ENCODE data around the gene MRM3. TPM values are rescaled to one million over a fixed set of nuclear protein-coding genes. Genes with fewer than 3 reads are reported as not detected.
"Not testable (repeated sequence)": the region's sequence is repeated elsewhere in the genome, so short reads cannot be mapped to it uniquely, and the experiment has no call there.

Gene MRM3
- total RNA-seq, 2 experiments from 2014 or later: 20.6 to 31.4 TPM

GRCh38 chr17:828761-829160 is 46.6 kb downstream of the MRM3 start:
- DNase-seq: no peak
- Mint-ChIP-seq H3K9me3 (ENCODE audit: low read depth) (no peaks in the 10 kb centered on the region), H3K36me3 (ENCODE audit: low read depth) (no peaks in the 10 kb centered on the region), H3K27ac (no peak overlapping the region), H3K27me3 (peaks cover 3% of the 10 kb centered on the region), H3K4me3 (no peak overlapping the region), H3K4me1 (no peaks in the 10 kb centered on the region)
- ChIA-PET CTCF (no interaction called here), POLR2A (no interaction called here)
- no peak for ATAC-seq
- intact Hi-C loops (cut with DNase I, micrococcal nuclease): no loop called here

GRCh38 chr17:829614-830013 is 47.5 kb downstream of the MRM3 start:
- POLR2A ChIA-PET: not testable (repeated sequence)
- CTCF ChIA-PET: interaction anchor here (1.1 kb wide), 1 partner anchor 72 kb away, joined by 3 read pairs; no protein-coding TSS in a partner anchor

GRCh38 chr17:830381-830780 is 48.2 kb downstream of the MRM3 start:
- H3K27ac Mint-ChIP-seq: no peak overlapping the region
- ChIA-PET CTCF (interaction anchor here (1.1 kb wide), 1 partner anchor 72 kb away, joined by 3 read pairs; no protein-coding TSS in a partner anchor), POLR2A (no interaction called here)
- H3K27me3 Mint-ChIP-seq: peaks cover 3% of the 10 kb centered on the region
- H3K36me3 Mint-ChIP-seq (ENCODE audit: low read depth): no peaks in the 10 kb centered on the region
- no peaks in the 10 kb centered on the region for H3K9me3 Mint-ChIP-seq (ENCODE audit: low read depth)
- no peaks in the 10 kb centered on the region for H3K4me1 Mint-ChIP-seq
- DNase-seq: no peak
- ATAC-seq: no peak
- H3K4me3 Mint-ChIP-seq: no peak overlapping the region
- intact Hi-C loops (cut with DNase I, micrococcal nuclease): no loop called here

More at GRCh38 chr17:829614-830013, 47.5 kb downstream of the MRM3 start:
- ATAC-seq; H3K4me3 Mint-ChIP-seq; DNase-seq; intact Hi-C loops (cut with DNase I, micrococcal nuclease); H3K36me3 Mint-ChIP-seq (ENCODE audit: low read depth); H3K27ac Mint-ChIP-seq; H3K4me1 Mint-ChIP-seq; H3K9me3 Mint-ChIP-seq (ENCODE audit: low read depth); H3K27me3 Mint-ChIP-seq: not testable (repeated sequence)

- Mint-ChIP-seq H3K36me3 (ENCODE audit: low read depth) (no peaks in the 10 kb centered on the region), H3K27me3 (peaks cover 3% of the 10 kb centered on the region), H3K4me3 (no peak overlapping the region), H3K4me1 (no peaks in the 10 kb centered on the region), H3K9me3 (ENCODE audit: low read depth) (no peaks in the 10 kb centered on the region), H3K27ac (no peak overlapping the region)
- ChIA-PET CTCF (no interaction called here), POLR2A (no interaction called here)
- no peak for DNase-seq
- ATAC-seq: no peak
- intact Hi-C loops (cut with DNase I, micrococcal nuclease): no loop called here
These were observed 48.8 kb downstream of the MRM3 start for GRCh38 chr17:830950-831349.

- no peak for DNase-seq
- Mint-ChIP-seq H3K27ac (no peak overlapping the region), H3K27me3 (peaks cover 3% of the 10 kb centered on the region), H3K36me3 (ENCODE audit: low read depth) (no peaks in the 10 kb centered on the region), H3K4me1 (no peaks in the 10 kb centered on the region), H3K4me3 (no peak overlapping the region), H3K9me3 (ENCODE audit: low read depth) (no peaks in the 10 kb centered on the region)
- ChIA-PET CTCF (no interaction called here), POLR2A (no interaction called here)
- ATAC-seq: no peak
- intact Hi-C loops (cut with DNase I, micrococcal nuclease): no loop called here
These were observed 52.0 kb downstream of the MRM3 start for GRCh38 chr17:834136-834535.

- no peaks in the 10 kb centered on the region for H3K27me3 Mint-ChIP-seq
- ChIA-PET CTCF (no interaction called here), POLR2A (interaction anchor here (0.7 kb wide), 1 partner anchor 48 kb away, joined by 3 read pairs; no protein-coding TSS in a partner anchor)
- no peak for ATAC-seq
- H3K4me3 Mint-ChIP-seq: no peak overlapping the region
- no peak for DNase-seq
- no peaks in the 10 kb centered on the region for H3K4me1 Mint-ChIP-seq
- H3K27ac Mint-ChIP-seq: no peak overlapping the region
- H3K9me3 Mint-ChIP-seq (ENCODE audit: low read depth): no peaks in the 10 kb centered on the region
- intact Hi-C loops (cut with DNase I, micrococcal nuclease): no loop called here
- H3K36me3 Mint-ChIP-seq (ENCODE audit: low read depth): no peaks in the 10 kb centered on the region
These were observed 53.1 kb downstream of the MRM3 start for GRCh38 chr17:835263-835662.

- DNase-seq; H3K9me3 Mint-ChIP-seq (ENCODE audit: low read depth); H3K27me3 Mint-ChIP-seq; H3K4me1 Mint-ChIP-seq; H3K4me3 Mint-ChIP-seq; ATAC-seq; intact Hi-C loops (cut with DNase I, micrococcal nuclease); H3K27ac Mint-ChIP-seq; CTCF ChIA-PET; H3K36me3 Mint-ChIP-seq (ENCODE audit: low read depth): not testable (repeated sequence)
- POLR2A ChIA-PET: interaction anchor here (0.7 kb wide), 1 partner anchor 49 kb away, joined by 3 read pairs; no protein-coding TSS in a partner anchor
These were observed 53.6 kb downstream of the MRM3 start for GRCh38 chr17:835721-836120.

GRCh38 chr17:836151-836550 is 54.0 kb downstream of the MRM3 start:
- ATAC-seq: no peak
- H3K27me3 Mint-ChIP-seq: no peaks in the 10 kb centered on the region
- DNase-seq: no peak
- H3K27ac Mint-ChIP-seq: no peak overlapping the region
- ChIA-PET CTCF (no interaction called here), POLR2A (no interaction called here)
- H3K4me1 Mint-ChIP-seq: no peaks in the 10 kb centered on the region
- H3K4me3 Mint-ChIP-seq: no peak overlapping the region
- H3K9me3 Mint-ChIP-seq (ENCODE audit: low read depth): no peaks in the 10 kb centered on the region
- H3K36me3 Mint-ChIP-seq (ENCODE audit: low read depth): no peaks in the 10 kb centered on the region
- intact Hi-C loops (cut with DNase I, micrococcal nuclease): no loop called here

- Mint-ChIP-seq H3K4me1 (no peaks in the 10 kb centered on the region), H3K36me3 (ENCODE audit: low read depth) (no peaks in the 10 kb centered on the region), H3K9me3 (ENCODE audit: low read depth) (no peaks in the 10 kb centered on the region), H3K4me3 (no peak overlapping the region), H3K27ac (no peak overlapping the region), H3K27me3 (no peaks in the 10 kb centered on the region)
- POLR2A ChIA-PET: no interaction called here
- intact Hi-C loops (cut with DNase I, micrococcal nuclease): no loop called here
- DNase-seq (no peak), ATAC-seq (no peak)
- CTCF ChIA-PET: interaction anchor here (0.6 kb wide), 1 partner anchor 45 kb away, joined by 3 read pairs; no protein-coding TSS in a partner anchor
These were observed 56.3 kb downstream of the MRM3 start for GRCh38 chr17:838486-838885.

GRCh38 chr17:841313-841712 is 59.2 kb downstream of the MRM3 start:
- peaks cover 12% of the 10 kb centered on the region for H3K27me3 Mint-ChIP-seq
- ATAC-seq: no peak

More at GRCh38 chr17:841313-841712, 59.2 kb downstream of the MRM3 start:
- CTCF ChIA-PET: no interaction called here
- DNase-seq: no peak
- no peaks in the 10 kb centered on the region for H3K36me3 Mint-ChIP-seq (ENCODE audit: low read depth)
- no peaks in the 10 kb centered on the region for H3K9me3 Mint-ChIP-seq (ENCODE audit: low read depth)
- no peaks in the 10 kb centered on the region for H3K4me1 Mint-ChIP-seq
- H3K4me3 Mint-ChIP-seq: no peak overlapping the region
- intact Hi-C loops (cut with DNase I, micrococcal nuclease): no loop called here
- POLR2A ChIA-PET: no interaction called here
- no peak overlapping the region for H3K27ac Mint-ChIP-seq

Other genes with a start within 250 kb of the MRM3 start
- gene VPS53, start 67.5 kb upstream of the MRM3 start, total RNA-seq: 10 to 100 TPM; 57.6 to 73.2 TPM
- 10 to 100 TPM; 13.8 to 25.9 TPM for gene TLCD3A, start 49.8 kb upstream of the MRM3 start, total RNA-seq
- 10 to 100 TPM; 49.7 to 56.1 TPM for gene GEMIN4, start 30.1 kb upstream of the MRM3 start, total RNA-seq
- 10 to 100 TPM; 59.5 to 64.0 TPM for gene GLOD4, start 73 bp upstream of the MRM3 start, total RNA-seq
- gene NXN, start 197.4 kb downstream of the MRM3 start, total RNA-seq: 1 to 10 TPM in 1 of 2 experiments, under 1 TPM in 1; 0.93 to 1.4 TPM
- 1 to 10 TPM; 9.4 to 9.8 TPM for gene TIMM22, start 214.8 kb downstream of the MRM3 start, total RNA-seq